ENCODE data around the gene SLC25A12.

DNA sequence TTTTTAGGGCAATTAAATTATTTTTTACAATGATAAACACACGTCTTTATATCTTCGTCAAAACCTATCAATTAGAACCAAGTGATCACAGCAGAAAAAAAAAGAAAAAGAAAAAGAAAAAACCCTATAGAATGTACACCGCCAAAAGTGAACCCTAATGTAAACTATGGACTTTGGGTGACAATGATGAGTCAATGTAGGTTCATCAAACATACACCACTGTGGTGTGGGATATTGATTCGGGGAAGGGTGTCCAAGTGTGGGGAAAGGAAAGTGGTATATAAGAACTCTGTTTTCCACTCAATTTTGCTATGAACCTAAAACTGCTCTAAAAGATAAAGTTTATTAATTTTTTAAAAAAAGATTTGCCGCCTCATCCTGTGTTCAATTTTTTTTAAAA, 121.7 kb downstream of the SLC25A12 start:
- TF ChIP-seq ARNT (IDR thresholded peaks at IDR 0.05) (no peak), ZNF384 (IDR thresholded peaks at IDR 0.05) (no peak)

All from HEK293T (cell line).